H1 (cell line): ENCODE measurements around the gene ACTG1. TPM values are rescaled to one million over a fixed set of nuclear protein-coding genes. Genes with fewer than 3 reads are reported as not detected.

ENCODE experiments used
- RAD21 ChIP-seq, 2 experiments: IDR thresholded peaks in 1 of 2; conservative IDR thresholded peaks in 1 of 2; 2 replicates each; pipeline ENCODE4 v1.6.1; 2011; ENCODE audit warnings: low read depth in 2 of 2, low read length in 2 of 2, improper control_type of control experiment in 1 of 2, inconsistent platforms in 1 of 2, mild to moderate bottlenecking in 1 of 2, moderate library complexity in 1 of 2
- polyA plus RNA-seq, 7 experiments: library from polyadenylated mRNA; depleted of rRNA in 3 of 7; stranded (reverse) in 5 of 7; unstranded in 2 of 7; fragments of >200 nt in 5 of 7; fragments of 200-250 nt in 2 of 7; gene quantifications; 1 replicate in 5 of 7; 2 replicates in 1 of 7; 4 replicates in 1 of 7; pipeline versions ENCODE4 v1.2.1 to v1.2.3, GENCODE V29; 2011 to 2013; ENCODE audit warnings: missing spikeins in 2 of 7, mixed read lengths in 2 of 7
- total RNA-seq: library from RNA; stranded (reverse); fragmentation: NEBNext Ultra II Directional; extraction: Animal tissue kit (Norgen Biotek cat#: 25700); gene quantifications from 2 replicates; pipeline ENCODE4 v1.2.1, GENCODE V29; 2021

Gene ACTG1
- total and polyA plus RNA-seq, 2 of the 8 experiments (the other 6 are each of a cell fraction or from before 2014, with no cell fraction given) = 3,535 to 5,010 TPM

- no peak for TF ChIP-seq RAD21 (IDR thresholded peaks at IDR 0.05 in 1 of 2, conservative IDR thresholded peaks at IDR 0.05 in 1 of 2; ENCODE audit: low read depth in 2 of 2, low read length in 2 of 2)
- TF ChIP-seq, all 59 proteins: peak for 0
Observed at GRCh38 chr17:81550830-81551457, 38.3 kb upstream of the ACTG1 start (continued).
